GM21381 (cell line): Measurements from ENCODE around the gene UBL3.

Source experiments
- ATAC-seq: cut with Tn5 transposase; IDR thresholded peaks from one replicate; pipeline ENCODE4 v1.9.1; 2021; ENCODE audit warnings: mild to moderate bottlenecking, moderate library complexity; ENCODE audit not compliant: unreplicated experiment

UBL3 gene

GRCh38 chr13:29858231-29858630 lies 7.8 kb upstream of the UBL3 start:
- ATAC-seq = no peak

- ATAC-seq = no peak
Observed at GRCh38 chr13:29857085-29857484, 6.7 kb upstream of the UBL3 start.

GRCh38 chr13:29856426-29856825 lies 6.0 kb upstream of the UBL3 start:
- ATAC-seq = no peak

GRCh38 chr13:29855784-29856183 lies 5.4 kb upstream of the UBL3 start:
- no peak for ATAC-seq

GRCh38 chr13:29855009-29855408 lies 4.6 kb upstream of the UBL3 start:
- ATAC-seq = no peak

GRCh38 chr13:29853131-29853530 lies 2.7 kb upstream of the UBL3 start:
- ATAC-seq = no peak

GRCh38 chr13:29852472-29853054 lies 2.1 kb upstream of the UBL3 start:
- ATAC-seq = no peak

GRCh38 chr13:29849731-29850212 lies 645 bp downstream of the UBL3 start:
- peak; percentile 25 for ATAC-seq

GRCh38 chr13:29849071-29849631 lies 1.3 kb downstream of the UBL3 start:
- ATAC-seq = no peak

GRCh38 chr13:29847501-29847983 lies 2.9 kb downstream of the UBL3 start:
- ATAC-seq = no peak

GRCh38 chr13:29846475-29847256 lies 3.8 kb downstream of the UBL3 start:
- ATAC-seq = no peak

- no peak for ATAC-seq
Observed at GRCh38 chr13:29845440-29846056, 4.9 kb downstream of the UBL3 start.

GRCh38 chr13:29844441-29844840 lies 6.0 kb downstream of the UBL3 start:
- no peak for ATAC-seq

- no peak for ATAC-seq
Observed at GRCh38 chr13:29840585-29840984, 9.8 kb downstream of the UBL3 start.

- ATAC-seq = no peak
Observed at GRCh38 chr13:29835280-29836061, 14.9 kb downstream of the UBL3 start.

- ATAC-seq = no peak
Observed at GRCh38 chr13:29832761-29833298, 17.6 kb downstream of the UBL3 start.

- ATAC-seq = no peak
Observed at GRCh38 chr13:29830000-29830399, 20.4 kb downstream of the UBL3 start.

GRCh38 chr13:29819143-29819542 lies 31.3 kb downstream of the UBL3 start:
- ATAC-seq = no peak

GRCh38 chr13:29817604-29818378 lies 32.6 kb downstream of the UBL3 start:
- ATAC-seq = peak; percentile 84

- no peak for ATAC-seq
Observed at GRCh38 chr13:29816715-29817114, 33.7 kb downstream of the UBL3 start.
